Measurements from ENCODE around the gene BRD2. TPM values are rescaled to one million over a fixed set of nuclear protein-coding genes. Genes with fewer than 3 reads are reported as not detected.

The BRD2 gene
- total and polyA plus RNA-seq, 2 of the 4 experiments (the other 2 are of a cell fraction), result 99.5 to 144 TPM

DNA sequence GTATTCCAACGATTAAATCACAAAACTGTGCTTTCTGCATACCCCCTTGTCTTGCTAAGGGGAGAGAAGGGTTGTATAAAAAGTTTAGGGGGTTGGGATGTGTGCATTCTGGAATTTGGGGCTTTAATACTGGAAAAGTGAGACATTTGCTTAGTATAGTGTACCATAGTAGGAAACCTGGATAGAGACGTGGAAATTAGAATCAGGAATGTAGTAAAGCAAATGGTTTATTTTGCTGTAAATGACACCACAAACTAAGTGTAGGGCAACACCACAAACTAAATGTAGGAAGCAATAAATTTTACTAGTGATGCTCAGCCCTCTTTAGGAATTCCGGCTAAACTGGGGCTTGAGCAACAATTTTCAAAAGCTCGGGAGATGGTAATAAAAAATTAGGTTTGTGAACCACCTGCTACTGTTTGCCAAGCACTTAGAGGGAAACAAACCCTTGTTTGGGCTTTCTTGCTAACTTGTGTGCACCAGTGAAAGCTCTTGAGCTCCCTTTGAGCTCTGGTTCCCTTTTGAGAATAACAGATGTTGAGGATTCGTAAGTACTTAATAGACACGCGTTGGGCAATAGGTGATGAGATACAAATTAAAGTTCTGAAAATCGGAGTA lies 13.8 kb downstream of the BRD2 start:
- no peak overlapping the region for H2BK20ac ChIP-seq (ENCODE audit: low read depth, low read length)
- H2AFZ ChIP-seq (replicated peaks; ENCODE audit: low read length, poor library complexity), result no peak overlapping the region
- H3K18ac ChIP-seq (ENCODE audit: low read depth, low read length), result no peak overlapping the region
- H2AK5ac ChIP-seq (ENCODE audit: low read depth, low read length), result no peak overlapping the region
- peaks cover 74% of the 10 kb centered on the region for H4K20me1 ChIP-seq (ENCODE audit: insufficient read depth, low read length)
- H3K27ac ChIP-seq (ENCODE audit: insufficient read depth, low read length), result no peak overlapping the region
- TF ChIP-seq POLR2A (IDR thresholded peaks at IDR 0.05; ENCODE audit: low read depth, low read length), result peak; percentile 33; the same call in 1 of the 2 replicates
- TF ChIP-seq, protein P1, sequence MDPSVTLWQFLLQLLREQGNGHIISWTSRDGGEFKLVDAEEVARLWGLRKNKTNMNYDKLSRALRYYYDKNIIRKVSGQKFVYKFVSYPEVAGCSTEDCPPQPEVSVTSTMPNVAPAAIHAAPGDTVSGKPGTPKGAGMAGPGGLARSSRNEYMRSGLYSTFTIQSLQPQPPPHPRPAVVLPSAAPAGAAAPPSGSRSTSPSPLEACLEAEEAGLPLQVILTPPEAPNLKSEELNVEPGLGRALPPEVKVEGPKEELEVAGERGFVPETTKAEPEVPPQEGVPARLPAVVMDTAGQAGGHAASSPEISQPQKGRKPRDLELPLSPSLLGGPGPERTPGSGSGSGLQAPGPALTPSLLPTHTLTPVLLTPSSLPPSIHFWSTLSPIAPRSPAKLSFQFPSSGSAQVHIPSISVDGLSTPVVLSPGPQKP (IDR thresholded peaks at IDR 0.05; ENCODE audit: borderline replicate concordance, low read depth, low read length), result no peak
- no peak overlapping the region for H2BK120ac ChIP-seq (ENCODE audit: low read depth, low read length)
- H4K5ac ChIP-seq (ENCODE audit: low read depth, low read length), result no peak overlapping the region
- H3K56ac ChIP-seq (ENCODE audit: extremely low read depth, insufficient read depth, low read length), result no peak overlapping the region
- H3K4ac ChIP-seq (ENCODE audit: low read depth, low read length), result no peak overlapping the region
- dilution Hi-C loops (cut with HindIII; ENCODE audit: low sequenced_read_pairs, unreplicated experiment), result no loop called here
- H3K23ac ChIP-seq (ENCODE audit: low read depth, low read length), result no peak overlapping the region; the same call in 1 of the 2 replicates
- no peak overlapping the region for H2BK5ac ChIP-seq (ENCODE audit: low read depth, low read length, poor library complexity, severe bottlenecking)
- H3K9me1 ChIP-seq (ENCODE audit: insufficient read depth, low read length), result peaks cover 9% of the 10 kb centered on the region; the same call in 1 of the 2 replicates
- POLR2A ChIA-PET (ENCODE audit: unreplicated experiment), result interaction anchor here (0.7 to 2.8 kb wide), 2 partner anchors 10 to 339 kb away, joined by 4 to 27 read pairs; no protein-coding TSS in a partner anchor
- no peak overlapping the region for H3K9ac ChIP-seq (ENCODE audit: low read depth, low read length)
- H3K36me3 ChIP-seq (ENCODE audit: control insufficient read depth, insufficient read depth, low read length), result peaks cover 43% of the 10 kb centered on the region
- no peak overlapping the region for H4K8ac ChIP-seq (ENCODE audit: low read depth in 2 of 2, low read length in 2 of 2)
- H3K4me2 ChIP-seq (ENCODE audit: low read depth, low read length), result no peak overlapping the region
- CTCF ChIA-PET, result interaction anchor here (2.1 kb wide), 1 partner anchor 29 kb away, joined by 7 read pairs; no protein-coding TSS in a partner anchor
- H3K4me1 ChIP-seq (ENCODE audit: control insufficient read depth, insufficient read depth, low read length), result peaks cover 2% of the 10 kb centered on the region; the same call in 1 of the 2 replicates
- intact Hi-C loops (cut with micrococcal nuclease), result no loop called here
- H4K91ac ChIP-seq (ENCODE audit: insufficient read depth, low read depth, low read length), result no peak overlapping the region
- 67% methylated on average over 1 of the region's 8 CpGs; no CpG with 5 or more reads in 1 of the 2 experiments for WGBS, 2 experiments (ENCODE audit: extremely low coverage in 2 of 2, insufficient read length in 1 of 2)
- H3K27me3 ChIP-seq (ENCODE audit: control insufficient read depth, insufficient read depth, low read length), result peaks cover 4% of the 10 kb centered on the region
- in situ Hi-C loops (cut with MboI; ENCODE audit: low sequenced_read_pairs), result no loop called here
- ATAC-seq (ENCODE audit: low read depth), result no peak
- H3K9me3 ChIP-seq (ENCODE audit: control insufficient read depth, insufficient read depth, low read length), result no peaks in the 10 kb centered on the region
- BruUV-seq (replicated peaks), result no TSS peak
- DNase-seq, result no peak
- H3K14ac ChIP-seq (replicated peaks; ENCODE audit: low read depth, low read length), result no peak overlapping the region
- H3K79me1 ChIP-seq (ENCODE audit: low read depth in 1 of 2, low read length in 2 of 2), result peaks cover 30 to 38% of the 10 kb centered on the region in 2 experiments
- no peak overlapping the region for H2AK9ac ChIP-seq (replicated peaks; ENCODE audit: low read depth, low read length, poor library complexity)
- no peak overlapping the region for H2BK15ac ChIP-seq (ENCODE audit: low read depth, low read length)
- no peak overlapping the region for H3K4me3 ChIP-seq (ENCODE audit: insufficient read depth, low read depth, low read length)
